ENCODE measurements around the gene CLASP1.
A peak's percentile ranks its signal among the peaks of the same experiment; 100 is the strongest.
"Not testable (repeated sequence)": the region's sequence is repeated elsewhere in the genome, so short reads cannot be mapped to it uniquely, and the experiment has no call there.

The CLASP1 gene

GRCh38 chr2:121649149-121649595, at the start of gene CLASP1:
CLASP1 (minus strand) TSS chr2:121649462; CDS start chr2:121605895, 43,567 bp downstream.
- Histone ChIP-seq H3K36me3 (ENCODE audit: control insufficient read depth, insufficient read depth, low read length) (no peaks in the 10 kb centered on the region), H3K4me1 (ENCODE audit: control insufficient read depth, insufficient read depth, low read length) (peaks cover 11% of the 10 kb centered on the region), H3K27ac (ENCODE audit: low read depth, low read length) (peak within 1 kb of the TSS; percentile 92), H3K27me3 (ENCODE audit: control insufficient read depth, insufficient read depth, low read length) (no peaks in the 10 kb centered on the region), H3K4me3 (ENCODE audit: low read length) (peak within 1 kb of the TSS; percentile 77), H3K9ac (ENCODE audit: low read length) (peak within 1 kb of the TSS; percentile 68)

DNA sequence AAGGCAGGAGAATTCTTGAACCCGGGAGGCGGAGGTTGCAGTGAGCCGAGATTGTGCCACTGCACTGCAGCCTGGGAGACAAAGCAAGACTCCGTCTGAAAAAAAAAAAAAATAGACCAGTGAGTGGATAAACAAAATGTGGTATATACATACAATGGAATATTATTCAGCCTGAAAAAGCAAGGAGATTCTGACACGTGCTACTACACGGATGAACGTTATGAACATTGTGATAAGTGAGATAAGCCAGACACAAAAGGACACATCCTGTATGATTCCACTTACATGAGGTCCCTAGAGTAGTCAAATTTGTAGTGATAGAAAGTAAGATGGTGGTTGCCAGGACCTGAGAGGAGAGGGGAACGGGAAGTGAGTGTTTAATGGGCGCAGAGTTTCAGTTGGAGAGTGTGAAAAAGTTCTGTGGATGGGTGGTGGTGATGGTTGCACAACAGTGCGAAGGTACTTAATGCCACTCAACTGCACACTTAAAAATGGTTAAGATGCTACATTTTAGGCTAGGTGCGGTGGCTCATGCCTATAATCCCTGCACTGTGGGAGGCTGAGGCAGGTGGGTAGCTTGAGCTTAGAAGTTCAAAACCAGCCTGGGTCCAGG, 49.2 kb upstream of the CLASP1 start:
- Histone ChIP-seq H3K9ac (ENCODE audit: low read length) (no peak overlapping the region), H3K27me3 (ENCODE audit: control insufficient read depth, insufficient read depth, low read length) (no peaks in the 10 kb centered on the region), H3K36me3 (ENCODE audit: control insufficient read depth, insufficient read depth, low read length) (no peaks in the 10 kb centered on the region), H3K4me3 (ENCODE audit: low read length) (no peak overlapping the region), H3K4me1 (ENCODE audit: control insufficient read depth, insufficient read depth, low read length) (no peaks in the 10 kb centered on the region), H3K27ac (ENCODE audit: low read depth, low read length) (no peak overlapping the region)

- Histone ChIP-seq H3K4me3 (ENCODE audit: low read length) (no peak overlapping the region), H3K27me3 (ENCODE audit: control insufficient read depth, insufficient read depth, low read length) (no peaks in the 10 kb centered on the region), H3K9ac (ENCODE audit: low read length) (no peak overlapping the region), H3K4me1 (ENCODE audit: control insufficient read depth, insufficient read depth, low read length) (no peaks in the 10 kb centered on the region), H3K36me3 (ENCODE audit: control insufficient read depth, insufficient read depth, low read length) (no peaks in the 10 kb centered on the region), H3K27ac (ENCODE audit: low read depth, low read length) (no peak overlapping the region)
Observed at GRCh38 chr2:121697108-121697631, 47.9 kb upstream of the CLASP1 start.

DNA sequence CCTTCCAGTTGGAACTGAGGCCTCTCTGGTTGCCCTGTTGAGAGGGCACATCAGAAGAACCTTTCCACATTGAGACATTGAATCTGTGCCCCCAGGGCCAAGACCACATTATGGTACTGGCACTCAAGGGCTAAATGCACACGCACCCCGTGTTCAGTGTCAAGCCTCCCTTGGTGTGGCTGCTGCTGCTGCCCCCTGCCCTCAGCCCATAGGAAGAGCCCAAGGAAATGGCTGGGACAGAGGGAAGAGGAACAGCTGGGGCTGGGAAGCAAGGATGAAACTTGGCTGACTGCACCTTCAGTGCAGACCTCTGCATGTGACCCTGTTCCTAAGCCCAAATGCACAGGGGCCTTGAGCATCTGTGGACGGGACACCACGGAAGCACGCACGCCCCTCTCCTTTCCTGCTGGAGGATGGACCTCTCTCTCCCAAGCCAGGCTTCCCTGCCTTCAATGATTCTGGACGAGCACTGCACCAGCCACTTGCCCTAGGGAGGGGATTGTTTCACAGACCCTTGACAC, 47.2 kb upstream of the CLASP1 start:
- Histone ChIP-seq H3K4me3 (ENCODE audit: low read length) (no peak overlapping the region), H3K27me3 (ENCODE audit: control insufficient read depth, insufficient read depth, low read length) (no peaks in the 10 kb centered on the region), H3K27ac (ENCODE audit: low read depth, low read length) (no peak overlapping the region), H3K9ac (ENCODE audit: low read length) (no peak overlapping the region), H3K4me1 (ENCODE audit: control insufficient read depth, insufficient read depth, low read length) (no peaks in the 10 kb centered on the region), H3K36me3 (ENCODE audit: control insufficient read depth, insufficient read depth, low read length) (no peaks in the 10 kb centered on the region)

- no peak overlapping the region for H3K27ac ChIP-seq (ENCODE audit: low read depth, low read length)
- no peaks in the 10 kb centered on the region for H3K4me1 ChIP-seq (ENCODE audit: control insufficient read depth, insufficient read depth, low read length)
- no peak overlapping the region for H3K4me3 ChIP-seq (ENCODE audit: low read length)
Observed at GRCh38 chr2:121695171-121695451, 45.8 kb upstream of the CLASP1 start.

GRCh38 chr2:121694398-121695170, 45.3 kb upstream of the CLASP1 start:
- no peak overlapping the region for H3K9ac ChIP-seq (ENCODE audit: low read length)
- no peaks in the 10 kb centered on the region for H3K27me3 ChIP-seq (ENCODE audit: control insufficient read depth, insufficient read depth, low read length)
- H3K27ac ChIP-seq (ENCODE audit: low read depth, low read length) = no peak overlapping the region

More at GRCh38 chr2:121695171-121695451, 45.8 kb upstream of the CLASP1 start:
- Histone ChIP-seq H3K27me3 (ENCODE audit: control insufficient read depth, insufficient read depth, low read length) (no peaks in the 10 kb centered on the region), H3K36me3 (ENCODE audit: control insufficient read depth, insufficient read depth, low read length) (no peaks in the 10 kb centered on the region), H3K9ac (ENCODE audit: low read length) (no peak overlapping the region)

GRCh38 chr2:121690572-121690971, 41.3 kb upstream of the CLASP1 start:
- H3K36me3 ChIP-seq (ENCODE audit: control insufficient read depth, insufficient read depth, low read length); H3K9ac ChIP-seq (ENCODE audit: low read length); H3K4me1 ChIP-seq (ENCODE audit: control insufficient read depth, insufficient read depth, low read length); H3K27me3 ChIP-seq (ENCODE audit: control insufficient read depth, insufficient read depth, low read length); H3K4me3 ChIP-seq (ENCODE audit: low read length); H3K27ac ChIP-seq (ENCODE audit: low read depth, low read length): not testable (repeated sequence)

More at GRCh38 chr2:121694398-121695170, 45.3 kb upstream of the CLASP1 start:
- no peaks in the 10 kb centered on the region for H3K36me3 ChIP-seq (ENCODE audit: control insufficient read depth, insufficient read depth, low read length)
- no peaks in the 10 kb centered on the region for H3K4me1 ChIP-seq (ENCODE audit: control insufficient read depth, insufficient read depth, low read length)
- H3K4me3 ChIP-seq (ENCODE audit: low read length) = no peak overlapping the region

DNA sequence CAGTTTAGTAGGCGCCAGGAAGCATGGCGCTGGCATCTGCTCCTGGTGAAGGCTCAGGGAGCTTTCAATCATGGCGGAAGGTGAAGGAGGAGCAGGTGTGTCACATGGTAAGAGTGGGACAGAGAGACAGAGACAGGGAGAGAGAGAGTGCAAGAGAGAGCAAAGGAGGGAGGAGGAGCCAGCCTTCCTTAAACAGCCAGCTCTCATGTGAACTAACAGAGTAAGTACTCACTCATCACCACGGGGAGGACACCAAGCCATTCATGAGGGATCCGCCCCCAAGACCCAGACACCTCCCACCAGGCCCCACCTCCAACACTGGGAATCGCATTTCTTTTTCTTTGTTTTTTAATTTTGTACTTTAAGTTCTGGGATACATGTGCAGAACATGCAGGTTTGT, 40.8 kb upstream of the CLASP1 start:
- Histone ChIP-seq H3K9ac (ENCODE audit: low read length) (no peak overlapping the region), H3K27me3 (ENCODE audit: control insufficient read depth, insufficient read depth, low read length) (no peaks in the 10 kb centered on the region), H3K4me3 (ENCODE audit: low read length) (no peak overlapping the region), H3K36me3 (ENCODE audit: control insufficient read depth, insufficient read depth, low read length) (no peaks in the 10 kb centered on the region), H3K27ac (ENCODE audit: low read depth, low read length) (no peak overlapping the region), H3K4me1 (ENCODE audit: control insufficient read depth, insufficient read depth, low read length) (no peaks in the 10 kb centered on the region)

GRCh38 chr2:121689356-121689755, 40.1 kb upstream of the CLASP1 start:
- Histone ChIP-seq H3K4me3 (ENCODE audit: low read length) (no peak overlapping the region), H3K36me3 (ENCODE audit: control insufficient read depth, insufficient read depth, low read length) (no peaks in the 10 kb centered on the region)

GRCh38 chr2:121688820-121689219, 39.6 kb upstream of the CLASP1 start:
- no peak overlapping the region for H3K4me3 ChIP-seq (ENCODE audit: low read length)
- H3K9ac ChIP-seq (ENCODE audit: low read length) = no peak overlapping the region
- no peaks in the 10 kb centered on the region for H3K36me3 ChIP-seq (ENCODE audit: control insufficient read depth, insufficient read depth, low read length)

More at GRCh38 chr2:121689356-121689755, 40.1 kb upstream of the CLASP1 start:
- Histone ChIP-seq H3K27ac (ENCODE audit: low read depth, low read length) (no peak overlapping the region), H3K27me3 (ENCODE audit: control insufficient read depth, insufficient read depth, low read length) (no peaks in the 10 kb centered on the region), H3K9ac (ENCODE audit: low read length) (no peak overlapping the region), H3K4me1 (ENCODE audit: control insufficient read depth, insufficient read depth, low read length) (no peaks in the 10 kb centered on the region)

DNA sequence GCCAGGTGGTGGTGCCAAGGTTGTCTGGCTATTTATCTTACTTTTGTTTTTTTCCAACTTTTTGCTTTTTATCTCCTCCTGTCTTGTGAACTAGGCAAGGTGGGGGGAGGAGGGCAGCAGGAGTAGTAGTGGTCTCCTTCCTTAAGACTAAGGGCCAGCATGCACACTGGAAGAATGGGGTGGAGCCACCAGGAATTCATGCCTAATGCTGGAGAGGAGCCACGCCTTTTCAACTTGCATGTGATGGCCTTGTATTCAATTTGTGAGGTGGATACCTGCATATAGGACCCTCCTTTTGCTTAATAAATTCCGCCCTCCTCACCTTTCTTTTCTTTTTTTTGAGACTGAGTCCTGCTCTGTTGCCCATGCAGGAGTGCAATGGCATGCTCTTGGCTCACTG, 37.6 kb upstream of the CLASP1 start:
- H3K27me3 ChIP-seq (ENCODE audit: control insufficient read depth, insufficient read depth, low read length) = no peaks in the 10 kb centered on the region
- H3K27ac ChIP-seq (ENCODE audit: low read depth, low read length) = no peak overlapping the region
- no peak overlapping the region for H3K9ac ChIP-seq (ENCODE audit: low read length)
- no peaks in the 10 kb centered on the region for H3K36me3 ChIP-seq (ENCODE audit: control insufficient read depth, insufficient read depth, low read length)
- no peak overlapping the region for H3K4me3 ChIP-seq (ENCODE audit: low read length)
- no peaks in the 10 kb centered on the region for H3K4me1 ChIP-seq (ENCODE audit: control insufficient read depth, insufficient read depth, low read length)

More at GRCh38 chr2:121688820-121689219, 39.6 kb upstream of the CLASP1 start:
- Histone ChIP-seq H3K27ac (ENCODE audit: low read depth, low read length) (no peak overlapping the region), H3K4me1 (ENCODE audit: control insufficient read depth, insufficient read depth, low read length) (no peaks in the 10 kb centered on the region), H3K27me3 (ENCODE audit: control insufficient read depth, insufficient read depth, low read length) (no peaks in the 10 kb centered on the region)

DNA sequence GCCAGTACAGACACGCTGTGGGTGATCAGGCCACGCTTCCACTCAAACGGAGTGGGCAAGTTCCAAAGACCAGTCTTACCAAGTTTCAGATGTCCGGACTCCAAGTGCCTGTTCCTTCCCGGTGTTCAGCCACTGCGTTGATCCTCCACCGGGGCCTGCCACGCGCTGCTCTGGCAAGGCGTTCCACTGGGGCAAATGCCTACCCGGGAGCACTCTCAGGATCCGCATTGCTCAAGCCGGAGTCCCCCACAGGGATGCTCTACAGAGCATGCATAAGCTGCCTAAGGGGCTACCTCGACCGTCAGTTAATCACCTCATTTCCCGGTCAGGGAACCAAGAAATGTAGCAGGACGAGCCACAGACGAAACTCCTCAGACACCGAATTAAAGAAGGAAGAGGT, 37.0 kb upstream of the CLASP1 start:
- H3K4me1 ChIP-seq (ENCODE audit: control insufficient read depth, insufficient read depth, low read length) = no peaks in the 10 kb centered on the region
- no peak overlapping the region for H3K9ac ChIP-seq (ENCODE audit: low read length)
- no peak overlapping the region for H3K27ac ChIP-seq (ENCODE audit: low read depth, low read length)
- H3K36me3 ChIP-seq (ENCODE audit: control insufficient read depth, insufficient read depth, low read length) = no peaks in the 10 kb centered on the region
- no peak overlapping the region for H3K4me3 ChIP-seq (ENCODE audit: low read length)
- no peaks in the 10 kb centered on the region for H3K27me3 ChIP-seq (ENCODE audit: control insufficient read depth, insufficient read depth, low read length)

Data from rectal smooth muscle tissue (tissue), 1 donor.